Inflammatory macrophage treated with lipopolysaccharide for 1 hour (primary cell): Measurements from ENCODE around the gene PPP2R5E.

Source experiments
- DNase-seq, 2 donors: peaks; one replicate each; pipeline ENCODE4 v3.0.0-alpha.2; 2020 to 2022

The PPP2R5E gene

GRCh38 chr14:63517354-63517753, 25.8 kb downstream of the PPP2R5E start:
- DNase-seq = no peak

- no peak for DNase-seq
These were observed 27.9 kb downstream of the PPP2R5E start for GRCh38 chr14:63515240-63515639.

GRCh38 chr14:63513756-63514155, 29.4 kb downstream of the PPP2R5E start:
- DNase-seq = no peak

GRCh38 chr14:63512861-63513260, 30.3 kb downstream of the PPP2R5E start:
- DNase-seq = no peak

- DNase-seq = no peak
These were observed 32.6 kb downstream of the PPP2R5E start for GRCh38 chr14:63510538-63510937.

GRCh38 chr14:63508033-63508432, 35.1 kb downstream of the PPP2R5E start:
- no peak for DNase-seq

- DNase-seq = no peak
These were observed 38.5 kb downstream of the PPP2R5E start for GRCh38 chr14:63504648-63505047.

GRCh38 chr14:63501429-63501828, 41.7 kb downstream of the PPP2R5E start:
- DNase-seq = no peak

- DNase-seq = no peak
These were observed 43.4 kb downstream of the PPP2R5E start for GRCh38 chr14:63499701-63500250.

GRCh38 chr14:63496837-63497400, 46.3 kb downstream of the PPP2R5E start:
- DNase-seq = no peak

- DNase-seq = no peak
These were observed 49.9 kb downstream of the PPP2R5E start for GRCh38 chr14:63493246-63493645.

GRCh38 chr14:63492391-63492790, 50.8 kb downstream of the PPP2R5E start:
- DNase-seq = no peak

- DNase-seq = peak in 1 of 2 donors; percentile 35
These were observed 55.5 kb downstream of the PPP2R5E start for GRCh38 chr14:63487724-63488123.

GRCh38 chr14:63486738-63487137, 56.4 kb downstream of the PPP2R5E start:
- DNase-seq = no peak

- DNase-seq = no peak
These were observed 59.9 kb downstream of the PPP2R5E start for GRCh38 chr14:63483315-63483714.

- no peak for DNase-seq
These were observed 62.6 kb downstream of the PPP2R5E start for GRCh38 chr14:63480599-63480998.

- DNase-seq = no peak
These were observed 64.7 kb downstream of the PPP2R5E start for GRCh38 chr14:63478437-63478852.

GRCh38 chr14:63478010-63478409, 65.2 kb downstream of the PPP2R5E start:
- DNase-seq = peak; percentile 35 to 62

- no peak for DNase-seq
These were observed 65.6 kb downstream of the PPP2R5E start for GRCh38 chr14:63477556-63477955.

- no peak for DNase-seq
These were observed 67.4 kb downstream of the PPP2R5E start for GRCh38 chr14:63475761-63476160.

GRCh38 chr14:63474844-63475243, 68.3 kb downstream of the PPP2R5E start:
- no peak for DNase-seq

GRCh38 chr14:63474111-63474510, 69.1 kb downstream of the PPP2R5E start:
- DNase-seq = no peak

- DNase-seq = peak; percentile 47 to 59
These were observed 70.0 kb downstream of the PPP2R5E start for GRCh38 chr14:63472986-63473788.
